PC-3 (cell line): ENCODE results near the gene SDC1. TPM values are rescaled to one million over a fixed set of nuclear protein-coding genes. Genes with fewer than 3 reads are reported as not detected.
"Not testable (repeated sequence)": the region's sequence is repeated elsewhere in the genome, so short reads cannot be mapped to it uniquely, and the experiment has no call there.

Experiments
- ATAC-seq: fragments of 200-7000 bp; cut with Tn5 transposase; 2 replicates; pipeline ENCODE4 v1.9.1; 2020; ENCODE audit warnings: mild to moderate bottlenecking, moderate library complexity
- BruUV-seq: library from RNA; stranded (reverse); fragments of 400-500 nt; replicated peaks from 2 replicates; lab custom pipeline; 2021; lab: Mats Ljungman, UMichigan
- CTCF ChIA-PET: fragments of 300-600 bp; sonication (Branson Sonifier 250); formaldehyde crosslinking; loops from one replicate; lab custom pipeline; 2022; ENCODE audit warnings: antibody characterized with exemption; lab: Charles Lee
- POLR2A ChIA-PET: fragments of 300-600 bp; sonication (Branson Sonifier 250); formaldehyde crosslinking; loops from one replicate; lab custom pipeline; 2022; ENCODE audit warnings: antibody characterized with exemption; ENCODE audit not compliant: unreplicated experiment; lab: Charles Lee
- DNase-seq: peaks from one replicate; pipeline ENCODE4 v3.0.0-alpha.2; 2015
- H2AFZ ChIP-seq: fragments of 300-600 bp; sonication (generic); 2 replicates; pipeline ENCODE4 v1.6.0; 2016; ENCODE audit warnings: antibody characterized with exemption, low read length
- H3F3A ChIP-seq: fragments of 300-600 bp; sonication (generic); one replicate; pipeline ENCODE4 v1.6.0; 2017; ENCODE audit warnings: antibody characterized with exemption, low read length, control low read depth, mild to moderate bottlenecking; ENCODE audit not compliant: unreplicated experiment
- H3K27ac ChIP-seq: fragments of 300-600 bp; sonication (generic); 2 replicates; pipeline ENCODE4 v1.5.1; 2016; ENCODE audit warnings: mild to moderate bottlenecking, low read length
- H3K27me3 ChIP-seq: fragments of 300-600 bp; sonication (generic); 2 replicates; pipeline ENCODE4 v1.6.1; 2016; ENCODE audit warnings: low read length, mixed read lengths
- H3K36me3 ChIP-seq: fragments of 300-600 bp; sonication (generic); 2 replicates; pipeline ENCODE4 v1.6.1; 2016; ENCODE audit warnings: low read depth, mixed run types, low read length, mixed read lengths
- H3K4me1 ChIP-seq: fragments of 300-600 bp; sonication (generic); 2 replicates; pipeline ENCODE4 v1.5.1; 2016; ENCODE audit warnings: low read length; ENCODE audit not compliant: insufficient read depth
- H3K4me2 ChIP-seq: fragments of 300-600 bp; sonication (generic); 2 replicates; pipeline ENCODE4 v1.6.0; 2016; ENCODE audit warnings: low read length
- H3K4me3 ChIP-seq: fragments of 300-600 bp; sonication (generic); 2 replicates; pipeline ENCODE4 v1.5.1; 2016; ENCODE audit warnings: mild to moderate bottlenecking, low read length, mixed read lengths
- H3K79me2 ChIP-seq: fragments of 300-600 bp; sonication (generic); 2 replicates; pipeline ENCODE4 v1.6.1; 2017; ENCODE audit warnings: low read length, mixed read lengths
- H3K9ac ChIP-seq: fragments of 300-600 bp; sonication (generic); 2 replicates; pipeline ENCODE4 v1.6.0; 2016; ENCODE audit warnings: mild to moderate bottlenecking, low read length
- H3K9me2 ChIP-seq: fragments of 300-600 bp; sonication (generic); replicated peaks from 2 replicates; pipeline ENCODE4 v1.6.1; 2016; ENCODE audit warnings: mixed run types, low read length, mixed read lengths
- H3K9me3 ChIP-seq: fragments of 300-600 bp; sonication (generic); 2 replicates; pipeline ENCODE4 v1.6.1; 2016; ENCODE audit warnings: low read length, mixed read lengths
- H4K20me1 ChIP-seq: fragments of 300-600 bp; sonication (generic); 2 replicates; pipeline ENCODE4 v1.6.1; 2016; ENCODE audit warnings: low read length, mixed read lengths
- CTCF ChIP-seq: fragments of 300-600 bp; sonication (generic); conservative IDR thresholded peaks from 2 replicates; pipeline ENCODE4 v1.5.1; 2017; ENCODE audit warnings: antibody characterized with exemption, low read depth, mild to moderate bottlenecking, low read length
- EZH2 ChIP-seq: fragments of 300-600 bp; sonication (generic); IDR thresholded peaks from one replicate; pipeline ENCODE4 v1.6.1; 2017; ENCODE audit warnings: antibody characterized with exemption, mild to moderate bottlenecking, low read length; ENCODE audit not compliant: unreplicated experiment
- EZH2phosphoT487 ChIP-seq: fragments of 300-600 bp; sonication (generic); IDR thresholded peaks from 2 replicates; pipeline ENCODE4 v1.6.1; 2018; ENCODE audit warnings: mild to moderate bottlenecking, antibody characterized with exemption, low read length, borderline replicate concordance
- intact Hi-C: fragments of 100-400 bp; cut with micrococcal nuclease; formaldehyde crosslinking; loops from 2 replicates; pipeline ENCODE4 v1.9.0; 2023
- total RNA-seq: library from RNA; depleted of rRNA; stranded (reverse); fragments of >200 nt; gene quantifications from 2 replicates; pipeline ENCODE4 v1.2.3, GENCODE V29; 2014

The SDC1 gene
- total RNA-seq, 1 experiment from 2014 or later, result 358 TPM

- ChIA-PET CTCF (no interaction called here), POLR2A (no interaction called here)
- peaks cover 3% of the 10 kb centered on the region; the same call in 1 of the 2 replicates for H3K4me1 ChIP-seq
- H3K36me3 ChIP-seq, result peaks cover 6% of the 10 kb centered on the region
- no peak overlapping the region for H3K9ac ChIP-seq
- no peak overlapping the region for H3K4me2 ChIP-seq
- H3K9me3 ChIP-seq, result no peaks in the 10 kb centered on the region
- BruUV-seq, result no TSS peak
- H3K79me2 ChIP-seq, result no peaks in the 10 kb centered on the region
- H3K4me3 ChIP-seq, result no peak overlapping the region
- TF ChIP-seq CTCF, result peak; percentile 42; the same call in 1 of the 2 replicates
- TF ChIP-seq EZH2, result no peak
- no peaks in the 10 kb centered on the region for H3K9me2 ChIP-seq
- no peaks in the 10 kb centered on the region for H4K20me1 ChIP-seq
- H2AFZ ChIP-seq, result no peak overlapping the region
- intact Hi-C loops, result no loop called here
- no peaks in the 10 kb centered on the region for H3K27me3 ChIP-seq
- no peak for ATAC-seq
- H3K27ac ChIP-seq, result no peak overlapping the region
- no peak for DNase-seq
- no peaks in the 10 kb centered on the region for H3F3A ChIP-seq
These were observed 17.2 kb upstream of the SDC1 start for GRCh38 chr2:20241973-20242726.

DNA sequence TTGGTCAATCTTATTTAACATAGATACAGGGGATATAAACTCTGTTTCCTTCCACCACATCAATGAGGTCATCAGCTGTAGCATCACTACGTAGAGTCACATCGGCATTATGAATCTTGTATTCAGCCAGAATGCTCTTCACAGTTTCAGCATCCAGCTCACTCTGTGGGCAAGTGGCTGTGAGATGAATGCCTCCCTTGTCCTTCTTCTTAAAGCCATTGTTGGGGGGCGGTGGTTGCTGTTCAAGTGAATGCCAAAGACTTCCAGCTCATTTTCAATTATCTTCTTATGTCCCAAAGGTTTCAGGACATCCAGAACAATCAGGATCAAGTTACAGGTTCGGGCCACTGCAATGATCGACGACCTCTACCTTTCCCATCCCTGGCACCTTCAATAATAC, 15.4 kb upstream of the SDC1 start:
- DNase-seq, H3K36me3 ChIP-seq, H2AFZ ChIP-seq, H4K20me1 ChIP-seq, BruUV-seq, H3K4me2 ChIP-seq, ATAC-seq, CTCF ChIA-PET, H3F3A ChIP-seq, H3K9me3 ChIP-seq, H3K9ac ChIP-seq, H3K9me2 ChIP-seq, POLR2A ChIA-PET, H3K27ac ChIP-seq, H3K27me3 ChIP-seq, H3K79me2 ChIP-seq, intact Hi-C loops, H3K4me3 ChIP-seq: not testable (repeated sequence)
- H3K4me1 ChIP-seq, result peaks cover 21% of the 10 kb centered on the region

DNA sequence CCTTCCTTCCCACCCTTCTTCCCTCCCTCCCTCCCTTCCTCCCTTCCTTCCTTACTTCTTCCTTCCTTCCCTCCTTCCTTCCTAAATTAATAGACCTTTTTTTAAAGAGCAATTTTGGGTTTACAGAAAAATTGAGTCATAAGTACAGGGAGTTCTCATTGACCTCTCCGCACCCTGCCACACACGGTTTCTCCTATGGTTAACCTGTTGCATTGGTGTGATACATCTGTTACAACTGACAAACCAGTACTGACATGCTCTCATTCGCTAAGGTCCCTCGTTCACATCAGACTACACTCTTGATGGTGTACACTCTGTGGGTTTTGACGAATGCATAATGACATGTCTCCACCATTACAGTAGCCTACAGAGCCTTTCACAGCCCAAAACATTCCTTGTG, 11.6 kb upstream of the SDC1 start:
- Histone ChIP-seq H3K27ac (peak overlapping the region; percentile 84), H3F3A (peaks cover 4% of the 10 kb centered on the region), H2AFZ (no peak overlapping the region), H3K4me2 (peak overlapping the region; percentile 22; the same call in 1 of the 2 replicates), H3K36me3 (no peaks in the 10 kb centered on the region), H3K79me2 (no peaks in the 10 kb centered on the region), H3K4me3 (no peak overlapping the region), H3K9ac (peak overlapping the region; percentile 41), H3K27me3 (no peaks in the 10 kb centered on the region), H4K20me1 (no peaks in the 10 kb centered on the region), H3K4me1 (peaks cover 51% of the 10 kb centered on the region), H3K9me2 (no peaks in the 10 kb centered on the region), H3K9me3 (no peaks in the 10 kb centered on the region)
- ChIA-PET CTCF (interaction anchor here (1.4 kb wide), 1 partner anchor 11 kb away, joined by 14 read pairs; the partner anchor contains the start of gene SDC1), POLR2A (interaction anchor here (1.0 kb wide), 1 partner anchor 11 kb away, joined by 5 read pairs; the partner anchor contains the start of gene SDC1)
- BruUV-seq, result no TSS peak
- intact Hi-C loops, result no loop called here
- DNase-seq, result peak; percentile 54
- no peak for TF ChIP-seq EZH2
- no peak for TF ChIP-seq EZH2phosphoT487
- no peak for TF ChIP-seq CTCF
- ATAC-seq, result peak; percentile 7
